Panc1 (cell line): ENCODE measurements around the gene RBM47. TPM values are rescaled to one million over a fixed set of nuclear protein-coding genes. Genes with fewer than 3 reads are reported as not detected.
A peak's percentile ranks its signal among the peaks of the same experiment; 100 is the strongest.

ENCODE experiments used
- ATAC-seq: fragments of 200-7000 bp; cut with Tn5 transposase; 2 replicates; pipeline ENCODE4 v1.9.1; 2020; ENCODE audit warnings: mild to moderate bottlenecking, moderate library complexity
- Bru-seq: library from RNA; stranded (reverse); fragments of 400-500 nt; gene quantifications from one replicate; lab custom pipeline; 2021; lab: Mats Ljungman, UMichigan
- BruChase-seq, 2 experiments: library from RNA; stranded (reverse); fragments of 400-500 nt; gene quantifications; one replicate each; lab custom pipeline; 2021; lab: Mats Ljungman, UMichigan
- BruUV-seq: library from RNA; stranded (reverse); fragments of 400-500 nt; replicated peaks from 2 replicates; lab custom pipeline; 2021; lab: Mats Ljungman, UMichigan
- CTCF ChIA-PET: fragments of 300-600 bp; sonication (Branson Sonifier 250); formaldehyde crosslinking; loops from one replicate; lab custom pipeline; 2022; ENCODE audit warnings: antibody characterized with exemption; lab: Charles Lee
- POLR2A ChIA-PET: fragments of 300-600 bp; sonication (Branson Sonifier 250); formaldehyde crosslinking; loops from one replicate; lab custom pipeline; 2022; ENCODE audit warnings: antibody characterized with exemption; lab: Charles Lee
- DNase-seq: peaks from one replicate; pipeline ENCODE4 v3.0.0-alpha.2; 2010; ENCODE audit warnings: low read depth, low spot score
- H3K27ac ChIP-seq: 2 replicates; pipeline ENCODE4 v1.5.1; 2011; ENCODE audit warnings: mild to moderate bottlenecking, low read length, inconsistent platforms
- H3K27me3 ChIP-seq: fragments of 200-500 bp; sonication (Bioruptor generic); 2 replicates; pipeline ENCODE4 v1.6.0; 2014; ENCODE audit warnings: low read length, inconsistent platforms; ENCODE audit not compliant: control insufficient read depth, insufficient read depth
- H3K36me3 ChIP-seq: fragments of 200-500 bp; sonication (Bioruptor generic); 2 replicates; pipeline ENCODE4 v1.5.1; 2014; ENCODE audit warnings: inconsistent platforms, mild to moderate bottlenecking, low read length, moderate library complexity; ENCODE audit not compliant: control insufficient read depth, insufficient read depth
- H3K4me1 ChIP-seq: 2 replicates; pipeline ENCODE4 v1.5.1; 2011; ENCODE audit warnings: inconsistent platforms, mild to moderate bottlenecking, low read length, moderate library complexity; ENCODE audit not compliant: control insufficient read depth, insufficient read depth
- H3K4me3 ChIP-seq, 2 experiments: 2 replicates each; pipeline ENCODE4 v1.5.1; 2011 to 2012; ENCODE audit warnings: low read depth in 2 of 2, low read length in 2 of 2, mild to moderate bottlenecking in 2 of 2, inconsistent platforms in 1 of 2, moderate library complexity in 1 of 2
- H3K9me3 ChIP-seq: fragments of 200-500 bp; sonication (Bioruptor generic); 2 replicates; pipeline ENCODE4 v1.5.1; 2014; ENCODE audit warnings: low read depth, mild to moderate bottlenecking, inconsistent platforms, low read length, moderate library complexity; ENCODE audit not compliant: control insufficient read depth, insufficient read depth
- POLR2AphosphoS5 ChIP-seq: IDR thresholded peaks from 2 replicates; pipeline ENCODE4 v1.6.1; 2012; ENCODE audit warnings: mild to moderate bottlenecking, low read depth, low read length, moderate library complexity
- SIN3A ChIP-seq: IDR thresholded peaks from 2 replicates; pipeline ENCODE4 v1.6.1; 2012; ENCODE audit warnings: low read depth, mild to moderate bottlenecking, low read length, moderate library complexity, borderline replicate concordance; ENCODE audit not compliant: insufficient read depth
- TCF7L2 ChIP-seq: IDR thresholded peaks from 2 replicates; pipeline ENCODE4 v1.6.1; 2011; ENCODE audit warnings: mild to moderate bottlenecking, low read depth, low read length, inconsistent platforms
- in situ Hi-C: cut with HindIII; loops from 2 replicates; pipeline ENCODE4 v1.10.0; 2016; ENCODE audit warnings: low sequenced_read_pairs, low pct_unique_long_range_greater_than_20kb
- intact Hi-C: fragments of 100-400 bp; cut with micrococcal nuclease; formaldehyde crosslinking; loops from one replicate; pipeline ENCODE4 v1.10.0; 2022; ENCODE audit not compliant: unreplicated experiment
- long read RNA-seq: library from polyadenylated mRNA; unstranded; transcript quantifications from one replicate; pipeline ENCODE4 v2.0.0, GENCODE V29; 2021; ENCODE audit not compliant: unreplicated experiment
- polyA plus RNA-seq: library from polyadenylated mRNA; unstranded; fragments of >200 nt; gene quantifications from one replicate; pipeline ENCODE4 v1.2.1, GENCODE V29; 2012; ENCODE audit warnings: missing spikeins; ENCODE audit not compliant: insufficient read length
- total RNA-seq: library from RNA; stranded (reverse); gene quantifications from one replicate; pipeline ENCODE4 v1.2.1, GENCODE V29; 2021; ENCODE audit not compliant: unreplicated experiment
- TF ChIP-seq, protein P1 (sequence below): fragments of 450-650 bp; IDR thresholded peaks from 2 replicates; pipeline ENCODE4 v1.5.1; 2017; ENCODE audit warnings: mild to moderate bottlenecking
- TF ChIP-seq, protein P2 (sequence below), 2 experiments: IDR thresholded peaks; 2 replicates each; pipeline ENCODE4 v1.6.1; 2011 to 2012; ENCODE audit warnings: low read depth in 2 of 2, control low read depth in 1 of 2, low read length in 1 of 2, mild to moderate bottlenecking in 1 of 2, moderate library complexity in 1 of 2; ENCODE audit not compliant: insufficient read depth in 1 of 2

The RBM47 gene
- total RNA-seq = 2.0 TPM
- polyA plus RNA-seq = 1.8 TPM
- percentile 31 among the genes with signal in this experiment for Bru-seq, nascent RNA
- percentile 29 among the genes with signal in this experiment for BruChase-seq, experiment 1, labeled RNA remaining after a 2-hour chase
- percentile 37 among the genes with signal in this experiment for BruChase-seq, experiment 2, labeled RNA remaining after a 6-hour chase
- long read RNA-seq, full-length matches to known transcripts = 1 of 5 reads
- long read RNA-seq, partial matches to known transcripts = 1 of 5 reads
- long read RNA-seq, other reads (novel, unspliced or antisense) = 3 of 5 reads

DNA sequence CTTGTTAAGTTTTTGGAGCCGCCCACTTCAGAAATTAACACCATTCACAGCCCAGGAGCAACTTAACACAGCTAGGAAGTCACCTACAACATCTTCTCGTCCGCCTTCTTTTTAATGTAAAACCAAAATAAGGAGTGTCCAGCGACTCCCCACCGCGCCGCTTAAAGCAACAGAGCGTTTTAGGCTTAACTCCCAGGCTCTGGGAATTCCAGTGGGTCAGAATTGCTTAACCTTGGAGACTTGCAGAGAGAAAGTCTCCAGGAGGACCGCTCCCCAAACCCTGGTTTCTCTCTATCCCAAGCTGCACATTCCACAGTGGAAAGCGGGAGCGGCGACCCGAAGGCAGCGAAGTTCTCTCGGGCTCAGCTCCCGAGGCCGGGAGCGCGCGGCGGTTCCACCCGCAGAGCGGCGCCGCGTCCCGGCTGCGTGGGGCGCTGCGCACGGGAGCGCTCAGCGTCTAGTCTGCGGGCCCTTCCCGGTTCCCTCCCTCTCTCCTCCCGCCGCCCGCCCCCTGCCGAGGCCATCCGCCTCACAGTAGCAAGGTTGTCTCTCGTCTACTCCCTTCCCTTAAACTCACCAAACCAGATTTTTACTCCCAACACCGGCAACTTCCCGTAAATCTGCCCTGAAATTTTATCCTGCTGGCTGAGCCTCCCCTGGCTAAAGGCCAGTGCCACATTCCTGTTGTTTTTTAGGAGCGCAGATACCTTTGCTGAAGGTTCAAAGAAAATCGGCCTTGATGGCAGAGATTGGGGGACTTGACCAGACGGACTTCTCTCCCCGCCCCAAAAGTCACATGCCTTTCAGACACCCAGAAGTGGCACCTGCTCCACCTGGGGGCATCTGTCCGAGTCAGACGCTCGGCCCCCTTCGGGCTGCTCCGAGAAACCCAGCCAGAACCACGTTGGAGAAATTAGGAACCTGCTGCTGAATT is at the start of gene RBM47:
TSS of gene RBM47 (minus strand) at position 464 of the 934 bp plus-strand sequence. CDS start 190,971 bp downstream, outside the sequence.
- in situ Hi-C loops = no loop called here

DNA sequence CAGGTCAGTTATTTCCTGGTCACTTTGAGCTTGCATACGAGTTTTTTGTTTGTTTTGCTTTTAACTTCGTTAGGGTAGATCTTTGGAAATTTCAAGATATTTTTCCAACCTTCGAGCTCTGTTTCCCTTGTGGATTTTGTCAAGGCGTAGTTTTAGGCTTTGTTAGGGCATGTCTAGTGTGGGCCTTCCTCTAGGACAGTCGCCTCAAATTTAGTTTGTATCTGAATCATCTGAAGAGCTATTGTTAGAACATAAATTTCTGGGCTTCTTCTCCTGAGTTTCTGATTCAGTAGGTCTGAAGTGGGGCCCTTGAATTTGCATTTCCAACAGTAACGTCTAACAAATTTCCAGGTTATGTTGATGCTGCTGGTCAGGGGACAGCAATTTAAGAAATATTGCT is 48.8 kb upstream of the RBM47 start:
- DNase-seq = no peak
- no peak overlapping the region for H3K27ac ChIP-seq
- no TSS peak for BruUV-seq
- H3K4me3 ChIP-seq = no peak overlapping the region
- TF ChIP-seq TCF7L2 (no peak), SIN3A (no peak), POLR2AphosphoS5 (no peak)
- TF ChIP-seq, protein P1, sequence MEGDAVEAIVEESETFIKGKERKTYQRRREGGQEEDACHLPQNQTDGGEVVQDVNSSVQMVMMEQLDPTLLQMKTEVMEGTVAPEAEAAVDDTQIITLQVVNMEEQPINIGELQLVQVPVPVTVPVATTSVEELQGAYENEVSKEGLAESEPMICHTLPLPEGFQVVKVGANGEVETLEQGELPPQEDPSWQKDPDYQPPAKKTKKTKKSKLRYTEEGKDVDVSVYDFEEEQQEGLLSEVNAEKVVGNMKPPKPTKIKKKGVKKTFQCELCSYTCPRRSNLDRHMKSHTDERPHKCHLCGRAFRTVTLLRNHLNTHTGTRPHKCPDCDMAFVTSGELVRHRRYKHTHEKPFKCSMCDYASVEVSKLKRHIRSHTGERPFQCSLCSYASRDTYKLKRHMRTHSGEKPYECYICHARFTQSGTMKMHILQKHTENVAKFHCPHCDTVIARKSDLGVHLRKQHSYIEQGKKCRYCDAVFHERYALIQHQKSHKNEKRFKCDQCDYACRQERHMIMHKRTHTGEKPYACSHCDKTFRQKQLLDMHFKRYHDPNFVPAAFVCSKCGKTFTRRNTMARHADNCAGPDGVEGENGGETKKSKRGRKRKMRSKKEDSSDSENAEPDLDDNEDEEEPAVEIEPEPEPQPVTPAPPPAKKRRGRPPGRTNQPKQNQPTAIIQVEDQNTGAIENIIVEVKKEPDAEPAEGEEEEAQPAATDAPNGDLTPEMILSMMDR = no peak
- TF ChIP-seq, protein P2, sequence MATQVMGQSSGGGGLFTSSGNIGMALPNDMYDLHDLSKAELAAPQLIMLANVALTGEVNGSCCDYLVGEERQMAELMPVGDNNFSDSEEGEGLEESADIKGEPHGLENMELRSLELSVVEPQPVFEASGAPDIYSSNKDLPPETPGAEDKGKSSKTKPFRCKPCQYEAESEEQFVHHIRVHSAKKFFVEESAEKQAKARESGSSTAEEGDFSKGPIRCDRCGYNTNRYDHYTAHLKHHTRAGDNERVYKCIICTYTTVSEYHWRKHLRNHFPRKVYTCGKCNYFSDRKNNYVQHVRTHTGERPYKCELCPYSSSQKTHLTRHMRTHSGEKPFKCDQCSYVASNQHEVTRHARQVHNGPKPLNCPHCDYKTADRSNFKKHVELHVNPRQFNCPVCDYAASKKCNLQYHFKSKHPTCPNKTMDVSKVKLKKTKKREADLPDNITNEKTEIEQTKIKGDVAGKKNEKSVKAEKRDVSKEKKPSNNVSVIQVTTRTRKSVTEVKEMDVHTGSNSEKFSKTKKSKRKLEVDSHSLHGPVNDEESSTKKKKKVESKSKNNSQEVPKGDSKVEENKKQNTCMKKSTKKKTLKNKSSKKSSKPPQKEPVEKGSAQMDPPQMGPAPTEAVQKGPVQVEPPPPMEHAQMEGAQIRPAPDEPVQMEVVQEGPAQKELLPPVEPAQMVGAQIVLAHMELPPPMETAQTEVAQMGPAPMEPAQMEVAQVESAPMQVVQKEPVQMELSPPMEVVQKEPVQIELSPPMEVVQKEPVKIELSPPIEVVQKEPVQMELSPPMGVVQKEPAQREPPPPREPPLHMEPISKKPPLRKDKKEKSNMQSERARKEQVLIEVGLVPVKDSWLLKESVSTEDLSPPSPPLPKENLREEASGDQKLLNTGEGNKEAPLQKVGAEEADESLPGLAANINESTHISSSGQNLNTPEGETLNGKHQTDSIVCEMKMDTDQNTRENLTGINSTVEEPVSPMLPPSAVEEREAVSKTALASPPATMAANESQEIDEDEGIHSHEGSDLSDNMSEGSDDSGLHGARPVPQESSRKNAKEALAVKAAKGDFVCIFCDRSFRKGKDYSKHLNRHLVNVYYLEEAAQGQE (IDR thresholded peaks at IDR 0.05; ENCODE audit: insufficient read depth in 1 of 2, low read depth in 2 of 2, low read length in 1 of 2) = no peak
- intact Hi-C loops (no loop called here), in situ Hi-C loops (no loop called here)
- ChIA-PET CTCF (no interaction called here), POLR2A (interaction anchor here (0.6 kb wide), 1 partner anchor 519 kb away, joined by 5 read pairs; no protein-coding TSS in a partner anchor)
- H3K9me3 ChIP-seq = no peaks in the 10 kb centered on the region
- no peaks in the 10 kb centered on the region for H3K27me3 ChIP-seq
- H3K4me1 ChIP-seq = no peaks in the 10 kb centered on the region
- ATAC-seq = no peak
- no peaks in the 10 kb centered on the region for H3K36me3 ChIP-seq

More for the DNA sequence above, at the start of gene RBM47:
- TF ChIP-seq POLR2AphosphoS5 (no peak), SIN3A (no peak)
- TF ChIP-seq, protein P1 = peak; percentile 17
- H3K9me3 ChIP-seq = no peaks in the 10 kb centered on the region
- ATAC-seq = peak; percentile 89
- CTCF ChIA-PET = no interaction called here
- H3K4me1 ChIP-seq = no peaks in the 10 kb centered on the region
- no TSS peak for BruUV-seq
- H3K27me3 ChIP-seq = no peaks in the 10 kb centered on the region; the same call in 1 of the 2 replicates
- H3K4me3 ChIP-seq = peak within 1 kb of the TSS; percentile 51 to 72
- intact Hi-C loops = no loop called here
- no peak for DNase-seq
- H3K27ac ChIP-seq = 0 out of 2 replicates have a peak within 1 kb of the TSS, but pooled peaks have one; percentile 34
- H3K36me3 ChIP-seq = no peaks in the 10 kb centered on the region; the same call in 1 of the 2 replicates
- POLR2A ChIA-PET = no interaction called here
